GM18502 (cell line): Measurements from ENCODE around the gene KCNK7.
A peak's percentile ranks its signal among the peaks of the same experiment; 100 is the strongest.
"Not testable (repeated sequence)": the region's sequence is repeated elsewhere in the genome, so short reads cannot be mapped to it uniquely, and the experiment has no call there.

Experiments
- ATAC-seq: cut with Tn5 transposase; IDR thresholded peaks from one replicate; pipeline ENCODE4 v1.9.1; 2021; ENCODE audit warnings: mild to moderate bottlenecking; ENCODE audit not compliant: unreplicated experiment, poor library complexity

The KCNK7 gene

DNA sequence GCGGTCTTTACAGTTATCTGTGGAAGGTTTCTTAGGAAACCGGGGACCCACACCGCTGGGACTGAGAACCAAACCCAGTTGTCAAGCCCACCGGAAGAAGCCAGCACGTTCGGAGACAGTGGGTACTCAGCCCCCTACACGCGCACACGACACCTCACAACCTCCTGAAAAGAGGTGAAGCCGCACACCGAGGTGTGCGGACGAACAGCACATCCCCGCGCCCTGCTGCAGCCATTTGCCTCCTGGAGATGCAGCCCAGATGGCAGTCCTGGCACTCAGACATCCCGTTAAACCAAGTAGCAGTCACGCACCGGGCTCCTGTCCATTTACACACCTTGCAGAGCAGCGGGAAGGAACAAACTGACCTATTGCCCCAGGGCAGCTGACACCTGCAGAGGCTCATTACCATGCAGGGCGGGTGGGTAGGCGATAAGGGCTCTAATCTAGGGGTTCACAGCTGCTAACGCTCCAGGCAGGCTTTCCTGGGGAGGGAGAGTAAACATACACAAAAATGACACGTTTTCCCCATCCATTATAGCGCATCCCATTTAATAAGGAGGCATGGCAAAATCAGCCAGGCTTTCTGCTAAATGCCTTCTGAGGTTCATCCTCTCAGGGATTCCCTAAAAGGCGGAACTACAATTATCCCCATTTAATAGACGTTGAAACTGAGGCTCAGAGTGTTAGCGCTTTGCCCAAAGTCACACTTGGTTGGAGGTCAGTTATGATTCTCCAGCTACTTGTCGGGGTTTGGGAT, 20.6 kb downstream of the KCNK7 start:
- no peak for ATAC-seq

DNA sequence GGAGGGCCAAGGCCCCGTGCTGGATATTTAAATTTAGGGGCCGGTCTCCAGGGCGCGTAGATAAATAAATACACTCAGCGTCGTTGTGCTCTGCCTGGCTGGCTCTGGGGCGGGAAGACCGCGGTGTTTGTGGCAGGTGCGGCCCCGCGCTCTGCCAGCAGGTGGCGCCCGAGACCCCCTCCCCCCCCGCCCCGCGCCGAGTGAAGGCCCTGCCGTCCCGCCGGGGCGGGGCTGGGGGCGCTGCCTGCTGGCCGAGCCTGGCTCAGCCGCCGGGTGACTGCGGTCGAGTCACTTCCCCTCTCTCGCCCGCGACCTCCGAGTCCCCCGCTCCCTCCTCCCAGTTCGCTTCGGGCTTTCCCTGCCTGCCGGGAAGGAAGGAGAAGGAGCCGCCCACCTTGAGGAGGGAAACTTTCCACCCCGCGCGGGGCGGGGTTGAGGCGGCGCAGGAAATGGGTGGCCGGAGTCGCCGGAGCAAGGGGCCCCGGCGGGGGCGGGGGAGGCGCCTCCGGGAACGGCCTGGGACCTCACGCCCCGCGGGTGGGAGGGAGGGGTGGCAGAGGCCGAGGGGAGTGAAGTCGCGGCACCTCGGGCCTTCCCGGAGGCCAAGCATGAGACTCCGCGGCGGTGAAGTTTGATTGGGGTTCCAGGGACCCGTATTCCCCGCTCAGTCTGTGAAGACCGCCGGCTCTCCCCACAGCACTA, 21.3 kb downstream of the KCNK7 start:
- ATAC-seq: peak; percentile 35

DNA sequence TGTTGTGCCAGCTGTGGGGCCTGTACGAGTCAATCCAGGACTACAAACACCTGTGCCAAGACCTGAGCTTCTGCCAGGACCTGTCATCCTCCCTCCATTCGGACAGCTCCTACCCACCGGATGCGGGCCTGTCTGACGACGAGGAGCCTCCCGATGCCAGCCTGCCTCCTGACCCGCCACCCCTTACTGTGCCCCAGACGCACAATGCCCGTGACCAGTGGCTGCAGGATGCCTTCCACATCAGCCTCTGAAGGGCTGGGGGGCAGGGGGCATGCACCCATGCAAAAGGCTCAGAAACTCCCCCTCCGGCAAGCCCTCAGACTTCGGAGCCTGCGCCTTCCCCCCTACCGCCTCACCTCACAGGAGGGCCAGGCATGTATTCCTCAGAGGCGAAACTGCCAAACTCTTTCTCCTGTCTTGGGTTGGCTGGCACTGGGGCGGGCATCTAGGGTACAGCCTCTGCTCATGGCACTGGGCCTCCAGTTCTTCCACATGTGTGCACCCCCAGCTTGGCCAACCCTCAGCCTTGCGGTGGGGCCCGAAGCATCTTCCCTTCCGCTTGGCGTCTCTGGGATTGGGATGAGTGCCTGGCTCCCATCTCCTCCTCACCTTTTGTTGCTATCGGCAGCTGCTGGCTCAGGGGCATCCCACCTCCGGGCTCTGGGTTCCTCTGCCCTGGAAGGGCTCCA, 22.1 kb downstream of the KCNK7 start:
- ATAC-seq: no peak

DNA sequence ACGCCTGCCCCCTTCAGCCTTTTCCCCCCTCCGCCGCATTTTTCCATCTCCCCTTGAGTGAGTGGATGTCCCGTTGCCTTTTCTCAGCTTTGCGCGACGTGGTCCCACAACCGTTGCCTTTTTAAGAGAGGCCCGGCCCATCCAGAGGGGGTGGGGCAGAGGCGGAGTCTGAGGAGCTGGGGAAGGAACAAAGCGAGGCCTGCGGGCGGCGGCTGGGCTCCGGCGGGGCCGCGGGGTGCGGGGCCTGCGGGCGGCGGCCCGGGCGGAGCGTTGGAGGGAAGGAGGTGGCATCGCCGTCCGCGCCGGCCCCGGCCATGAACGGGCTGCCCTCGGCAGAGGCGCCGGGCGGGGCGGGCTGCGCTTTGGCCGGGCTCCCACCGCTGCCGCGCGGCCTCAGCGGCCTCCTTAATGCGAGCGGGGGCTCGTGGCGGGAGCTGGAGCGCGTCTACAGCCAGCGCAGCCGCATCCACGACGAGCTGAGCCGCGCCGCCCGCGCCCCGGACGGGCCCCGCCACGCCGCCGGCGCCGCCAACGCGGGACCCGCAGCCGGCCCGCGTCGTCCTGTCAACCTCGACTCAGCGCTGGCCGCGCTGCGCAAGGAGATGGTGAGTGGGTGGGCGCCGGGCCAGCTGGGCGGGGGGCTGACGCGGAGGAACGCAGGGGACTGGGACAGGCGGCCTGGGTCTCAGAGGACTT, 23.1 kb downstream of the KCNK7 start, which contains the start of gene FAM89B:
Gene FAM89B, plus strand, starts transcription at position 183 of the 696 bp plus-strand sequence. Its CDS starts 132 bp downstream, at position 315.
- ATAC-seq: no peak

DNA sequence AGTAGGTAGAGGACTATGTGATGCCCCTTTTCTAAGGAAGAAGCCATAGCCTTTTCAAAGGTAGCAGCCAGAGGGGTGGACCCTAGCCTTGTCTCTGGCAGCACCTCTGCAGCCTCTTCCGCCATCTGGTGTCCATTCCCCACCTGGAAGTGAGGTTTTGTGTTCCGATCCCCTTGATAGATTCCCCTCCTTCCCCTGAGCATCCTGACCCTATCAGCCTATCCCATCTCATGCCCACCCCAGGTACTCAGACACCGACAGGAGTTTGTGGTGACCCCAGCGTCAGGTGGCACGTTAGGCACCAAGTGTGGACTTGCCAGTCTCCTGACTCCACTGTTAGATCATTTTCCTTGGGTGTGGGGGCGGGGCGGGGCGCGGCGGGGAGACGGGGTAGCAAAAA, 23.7 kb downstream of the KCNK7 start:
- no peak for ATAC-seq

DNA sequence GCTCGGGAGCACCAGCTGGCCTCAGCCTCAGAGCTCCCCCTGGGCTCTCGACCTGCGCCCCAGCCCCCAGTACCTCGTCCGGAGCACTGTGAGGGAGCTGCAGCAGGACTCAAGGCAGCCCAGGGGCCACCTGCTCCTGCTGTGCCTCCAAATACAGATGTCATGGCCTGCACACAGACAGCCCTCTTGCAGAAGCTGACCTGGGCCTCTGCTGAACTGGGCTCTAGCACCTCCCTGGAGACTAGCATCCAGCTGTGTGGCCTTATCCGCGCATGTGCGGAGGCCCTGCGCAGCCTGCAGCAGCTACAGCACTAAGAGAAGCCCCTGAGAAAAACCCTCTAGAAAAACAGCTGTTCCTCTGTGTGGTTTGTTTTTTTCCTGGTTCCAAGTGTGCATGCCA, 24.2 kb downstream of the KCNK7 start:
- ATAC-seq: no peak

DNA sequence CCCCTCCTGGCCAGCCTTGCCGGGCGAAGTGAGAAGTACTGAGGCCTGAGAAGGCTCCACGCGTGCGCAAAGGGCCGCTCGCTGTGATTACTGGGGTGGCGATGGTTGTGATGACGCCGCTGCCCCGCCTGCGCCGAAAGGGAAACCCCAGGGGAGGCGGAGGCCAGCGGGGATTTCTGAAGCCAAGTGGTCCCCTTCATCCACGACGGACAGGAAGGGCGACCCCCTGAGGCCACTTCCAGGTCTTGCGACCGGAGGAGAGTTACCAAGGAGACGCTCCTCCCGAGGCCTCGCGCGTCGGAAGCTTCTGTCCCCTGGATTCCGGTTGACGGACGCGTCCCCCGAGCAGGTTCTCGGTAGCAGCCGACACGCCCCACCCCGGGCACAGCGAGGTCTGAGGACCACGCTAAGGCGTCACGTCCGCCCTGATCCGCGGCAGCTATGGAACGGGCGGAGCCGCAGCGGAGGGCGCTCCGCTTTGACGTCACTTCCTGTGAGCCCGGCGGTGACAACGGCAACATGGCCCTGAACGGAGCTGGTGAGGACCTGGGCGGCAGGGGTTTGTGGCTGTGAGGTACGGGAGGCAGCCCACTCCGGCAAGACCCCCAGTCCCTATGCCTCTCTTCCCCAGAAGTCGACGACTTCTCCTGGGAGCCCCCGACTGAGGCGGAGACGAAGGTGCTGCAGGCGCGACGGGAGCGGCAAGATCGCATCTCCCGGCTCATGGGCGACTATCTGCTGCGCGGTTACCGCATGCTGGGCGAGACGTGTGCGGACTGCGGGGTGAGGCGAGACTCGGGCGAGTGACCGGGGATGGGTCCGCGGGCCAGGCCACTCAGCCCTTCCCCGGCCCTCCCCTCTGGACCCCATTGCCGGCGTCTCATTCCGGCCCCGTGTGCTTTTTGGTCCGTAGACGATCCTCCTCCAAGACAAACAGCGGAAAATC, 25.4 kb downstream of the KCNK7 start, which contains the start of gene ZNRD2:
Gene ZNRD2, plus strand, starts transcription at position 505 of the 946 bp plus-strand sequence. Its CDS starts 15 bp downstream, at position 520.
- ATAC-seq: peak; percentile 63

DNA sequence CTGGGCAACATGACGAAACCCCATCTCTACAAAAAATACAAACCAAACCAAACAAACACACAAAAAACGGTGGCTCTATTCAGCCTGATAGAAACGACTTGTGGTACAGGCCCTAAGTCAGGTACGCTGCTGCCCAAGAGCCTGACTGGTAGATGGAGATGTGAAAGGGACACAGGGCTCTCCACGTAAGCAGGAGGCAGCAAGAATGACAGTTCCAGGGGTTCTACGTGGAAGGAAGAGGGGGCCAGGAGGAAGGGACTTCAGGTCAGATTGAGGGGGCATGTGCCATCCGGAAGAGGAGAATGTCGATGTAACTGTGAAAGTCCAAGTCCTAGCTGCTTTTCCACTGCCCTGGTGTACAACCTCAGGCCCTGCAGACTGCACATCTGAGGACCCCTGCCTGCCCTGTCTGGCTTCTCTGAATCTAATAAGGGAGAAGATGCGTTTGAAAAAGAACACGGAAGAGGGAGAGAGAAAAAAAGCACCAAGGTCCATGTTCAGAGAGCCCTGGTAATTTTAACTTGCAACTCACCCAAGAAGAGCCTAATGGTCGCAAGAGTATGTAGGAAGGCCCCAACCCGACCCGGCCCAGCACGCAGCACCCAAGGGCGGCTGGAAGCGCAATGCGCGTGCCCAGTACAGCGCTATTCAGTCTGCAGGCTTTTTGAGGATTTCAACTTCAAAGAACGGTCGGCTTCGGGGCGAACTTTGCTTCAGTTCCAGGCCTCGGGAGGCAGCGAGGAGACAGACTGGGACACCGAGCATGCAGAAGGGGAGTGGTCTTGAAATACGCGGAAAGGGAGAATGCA, 26.2 kb downstream of the KCNK7 start:
- ATAC-seq: peak; percentile 2

DNA sequence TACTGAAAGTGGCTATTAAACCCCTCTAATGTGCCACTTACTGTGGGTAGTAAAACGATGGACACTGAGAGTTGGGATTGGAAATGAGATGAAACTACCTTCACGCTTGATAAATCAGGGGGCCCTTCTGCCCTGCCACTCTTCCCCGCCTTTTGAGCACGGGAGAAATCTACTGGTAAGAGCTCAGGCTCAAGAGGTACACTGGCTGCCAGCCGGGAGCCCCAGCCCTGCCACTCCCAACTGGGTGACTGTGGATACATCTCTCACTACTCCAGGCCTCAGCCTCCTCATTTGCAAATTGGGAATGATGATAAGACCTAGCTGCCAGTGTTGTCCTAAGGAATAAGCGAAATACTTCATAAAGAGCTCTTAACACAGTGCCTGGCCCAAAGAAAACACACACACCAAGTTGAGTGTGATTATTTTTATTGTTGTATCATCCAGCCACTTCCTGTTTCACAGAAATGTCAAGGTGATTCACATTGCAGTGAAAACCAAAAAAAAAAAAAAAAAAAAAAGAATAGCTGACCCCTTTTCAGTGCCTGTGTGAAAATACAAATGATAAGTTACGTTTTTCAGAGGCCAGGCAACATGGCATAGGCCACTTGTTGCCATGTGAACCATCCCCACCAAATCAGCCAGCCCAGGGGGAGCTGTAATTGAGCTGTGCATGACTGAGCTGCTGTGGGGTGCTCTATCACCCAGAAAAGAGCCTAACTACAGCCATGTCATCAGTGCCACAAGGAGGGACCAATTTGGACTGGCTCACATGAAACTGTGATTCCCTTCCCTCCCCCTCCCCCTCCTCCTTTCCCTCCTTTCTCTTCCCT, 29.8 kb downstream of the KCNK7 start:
- no peak for ATAC-seq

DNA sequence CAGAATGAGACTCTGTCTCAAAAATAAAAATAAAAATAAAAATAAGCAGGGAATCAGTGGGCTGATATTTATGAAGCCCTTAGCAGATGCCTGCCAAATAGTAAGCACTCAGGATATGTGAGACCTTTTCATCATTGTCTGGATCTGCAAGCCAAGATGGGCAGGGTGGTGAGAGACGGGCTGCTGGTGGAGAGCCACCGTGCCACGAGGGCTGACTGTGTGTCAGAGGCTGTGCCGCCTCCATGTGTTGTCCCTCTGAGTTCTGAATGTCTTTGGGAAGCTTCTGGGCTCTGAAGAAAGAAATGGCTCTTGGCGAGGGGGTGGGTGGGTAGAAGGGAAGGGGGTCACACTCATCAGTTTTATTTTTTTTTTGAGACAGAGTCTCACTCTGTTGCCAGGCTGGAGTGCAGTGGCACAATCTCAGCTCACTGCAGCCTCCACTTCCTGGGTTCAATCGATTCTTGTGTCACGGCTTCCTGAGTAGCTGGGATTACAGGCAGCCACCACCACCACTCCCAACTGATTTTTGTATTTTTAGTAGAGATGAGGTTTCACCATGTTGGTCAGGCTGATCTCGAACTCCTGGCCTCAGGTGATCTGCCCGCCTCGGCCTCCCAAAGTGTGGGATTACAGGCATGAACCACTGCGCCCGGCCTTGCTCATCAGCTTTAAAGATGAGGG, 30.6 kb downstream of the KCNK7 start:
- ATAC-seq: not testable (repeated sequence)

DNA sequence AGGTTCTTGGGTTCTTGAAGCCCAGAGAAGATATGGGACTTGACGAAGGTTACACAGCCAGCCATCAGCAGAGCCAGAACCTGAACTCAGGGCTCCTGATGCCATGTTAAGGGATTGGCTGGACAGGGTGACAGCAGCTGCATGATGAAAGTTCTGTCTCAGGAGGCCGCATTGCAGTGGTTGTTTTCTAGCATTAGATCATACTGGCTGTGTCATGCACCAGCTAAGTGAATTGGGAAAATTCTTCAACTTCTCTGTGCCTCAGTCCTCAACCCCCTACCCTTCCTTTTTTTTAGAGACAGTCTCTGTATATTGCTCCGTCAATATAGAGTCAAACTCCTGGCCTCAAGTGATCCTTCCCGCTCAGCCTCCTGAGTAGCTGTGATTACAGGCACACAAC, 32.0 kb downstream of the KCNK7 start:
- ATAC-seq: no peak

DNA sequence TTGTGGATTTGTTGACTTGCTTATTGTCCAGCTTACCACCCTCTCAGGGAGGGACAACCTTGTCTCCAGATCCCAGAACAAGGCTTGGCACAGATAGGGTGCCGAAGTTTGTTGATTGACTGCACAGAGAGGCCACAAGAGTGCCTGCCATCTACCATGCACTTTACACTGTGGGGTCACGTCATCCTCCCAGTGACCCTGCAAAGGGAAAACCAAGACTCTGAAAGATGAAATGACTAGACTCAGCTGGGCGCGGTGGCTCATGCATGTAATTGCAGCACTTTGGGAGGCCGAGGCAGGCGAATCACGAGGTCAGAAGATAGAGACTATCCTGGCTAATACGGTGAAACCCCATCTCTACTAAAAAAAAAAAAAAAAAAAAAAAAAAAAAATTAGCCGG, 32.8 kb downstream of the KCNK7 start:
- ATAC-seq: no peak

DNA sequence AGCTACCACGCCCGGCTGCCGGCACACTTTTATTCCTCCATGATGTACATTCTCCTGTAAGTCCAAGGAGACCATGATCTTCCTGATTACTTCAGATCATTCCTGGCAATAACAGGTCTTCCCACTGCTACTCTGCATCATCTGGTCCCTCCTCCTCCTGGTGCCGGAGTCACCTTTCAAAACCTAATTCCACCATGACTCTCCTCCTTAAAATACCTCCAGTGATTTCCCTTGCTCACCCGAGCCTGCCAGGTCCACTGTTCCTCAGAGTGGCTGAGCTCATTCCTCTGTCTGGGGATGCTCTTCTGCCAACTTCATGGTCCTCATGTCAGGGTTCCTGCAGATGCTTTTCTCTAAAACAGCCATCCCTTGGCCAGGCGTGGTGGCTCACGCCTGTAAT, 33.6 kb downstream of the KCNK7 start:
- ATAC-seq: no peak

DNA sequence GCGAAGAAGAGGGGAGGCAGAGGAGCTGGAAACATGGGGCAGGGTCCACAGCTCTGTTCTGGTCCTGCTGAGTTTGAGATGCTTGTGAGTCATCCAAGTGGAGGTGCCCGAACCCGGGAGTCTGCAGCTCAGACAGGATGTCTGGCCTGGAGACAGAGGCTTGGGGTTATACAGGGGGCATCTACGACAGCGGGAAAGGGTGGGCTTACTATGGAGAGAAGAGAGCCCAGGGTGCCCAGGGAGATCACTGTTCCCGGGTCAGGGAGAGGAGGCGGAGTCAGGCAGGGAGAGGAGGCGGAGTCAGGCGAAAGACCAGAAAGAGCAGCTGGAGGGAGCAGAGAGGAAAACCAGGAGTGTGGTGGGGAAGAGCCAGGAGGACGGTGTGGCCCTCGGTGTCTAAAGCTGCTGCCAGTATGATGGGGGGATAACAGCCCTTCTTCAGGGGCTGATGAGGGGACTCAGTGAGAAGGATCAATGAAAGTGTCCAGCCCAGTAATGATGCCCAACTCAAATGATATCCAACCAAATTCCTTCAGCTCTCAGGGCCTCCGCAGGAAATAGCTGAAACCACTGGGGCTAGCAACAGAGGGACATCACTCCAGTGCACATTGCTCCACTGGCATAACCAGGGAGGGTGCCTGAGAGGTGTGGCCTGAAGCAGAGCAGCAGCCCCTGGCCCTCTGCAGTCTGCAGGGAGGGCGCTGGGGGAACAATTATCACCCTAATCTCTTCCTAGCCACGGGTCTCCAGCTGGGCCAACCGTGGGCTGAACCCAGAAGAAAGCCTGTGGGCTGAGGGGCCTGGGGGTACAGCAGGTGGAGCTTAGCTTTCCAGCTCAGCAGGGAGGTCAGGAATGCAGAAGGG, 34.8 kb downstream of the KCNK7 start:
- ATAC-seq: no peak

DNA sequence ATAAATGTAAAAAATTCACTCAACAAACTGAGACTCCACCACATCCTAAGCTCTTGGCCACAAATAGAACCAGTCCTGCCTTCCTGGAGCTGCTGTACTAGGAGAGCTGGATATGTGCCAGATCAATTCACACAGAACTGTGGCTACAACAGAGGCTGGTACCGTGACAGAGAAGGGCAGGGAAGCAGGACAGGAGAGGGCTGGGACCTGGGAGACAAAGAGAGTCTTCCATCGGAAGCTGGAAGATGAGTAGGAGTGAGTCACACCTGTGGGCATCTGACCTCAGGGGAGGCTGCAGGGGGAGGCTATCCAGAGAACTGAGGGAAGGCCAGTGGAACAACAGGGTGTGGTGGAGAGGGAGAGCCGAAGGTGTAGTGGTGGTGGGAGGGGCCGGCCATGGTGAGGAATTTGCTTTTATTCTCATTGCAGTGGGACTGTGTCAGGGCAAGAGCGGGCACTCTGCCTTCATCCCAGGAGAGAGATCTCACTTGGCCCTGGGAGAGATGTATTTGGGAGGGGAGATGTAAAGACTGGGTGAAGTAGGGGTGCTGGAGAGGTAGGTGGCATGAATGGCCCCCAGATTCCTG, 35.6 kb downstream of the KCNK7 start:
- ATAC-seq: no peak

DNA sequence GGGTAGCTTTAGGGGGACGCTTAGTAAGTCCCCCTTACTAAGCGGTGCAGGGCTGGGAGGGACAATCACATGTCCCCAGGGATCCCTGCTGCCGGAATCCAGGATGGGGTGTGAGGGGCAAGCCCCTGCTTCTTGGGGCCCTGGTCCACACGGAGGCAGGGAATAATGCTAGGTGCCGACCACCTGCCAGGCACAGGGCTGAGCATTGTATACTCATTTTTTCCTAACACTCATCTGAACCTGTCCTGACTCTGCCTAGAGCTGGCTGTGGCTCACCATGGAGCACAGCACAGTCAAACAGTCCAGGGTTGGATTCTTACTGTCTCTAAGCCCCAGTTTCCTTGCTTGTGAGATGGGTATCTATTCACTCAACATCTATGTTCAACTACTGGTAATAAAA, 36.1 kb downstream of the KCNK7 start:
- no peak for ATAC-seq
